Keratinocyte (primary cell): ENCODE data around the gene GLT1D1. TPM values are rescaled to one million over a fixed set of nuclear protein-coding genes. Genes with fewer than 3 reads are reported as not detected.

Experiments used
- DNase-seq: peaks from one replicate; pipeline ENCODE4 v3.0.0-alpha.2; 2011; ENCODE audit warnings: low read depth, missing footprints, low spot score
- FAIRE-seq: peaks from 2 replicates; lab custom pipeline; 2011; peaks lifted over from hg19 to GRCh38; lab: Jason Lieb, UNC
- H2AFZ ChIP-seq: 2 replicates; pipeline ENCODE4 v1.6.0; 2012; ENCODE audit warnings: low read length, control low read depth, inconsistent platforms; ENCODE audit not compliant: control insufficient read depth
- H3K27ac ChIP-seq: 2 replicates; pipeline ENCODE4 v1.5.1; 2011; ENCODE audit warnings: low read length; ENCODE audit not compliant: control insufficient read depth, insufficient read depth
- H3K27me3 ChIP-seq: 3 replicates; pipeline ENCODE4 v1.6.0; 2011; ENCODE audit warnings: low read length; ENCODE audit not compliant: control insufficient read depth, insufficient read depth; ENCODE audit errors: extremely low read depth
- H3K36me3 ChIP-seq, 2 experiments: 2 replicates in 1 of 2; 3 replicates in 1 of 2; pipeline ENCODE4 v1.5.1; 2011; ENCODE audit warnings: low read length in 2 of 2, mild to moderate bottlenecking in 1 of 2; ENCODE audit not compliant: control insufficient read depth in 2 of 2, insufficient read depth in 2 of 2; ENCODE audit errors: extremely low read depth in 1 of 2
- H3K4me1 ChIP-seq: 3 replicates; pipeline ENCODE4 v1.5.1; 2011; ENCODE audit warnings: low read length; ENCODE audit not compliant: control insufficient read depth, insufficient read depth; ENCODE audit errors: extremely low read depth
- H3K4me2 ChIP-seq: 3 replicates; pipeline ENCODE4 v1.6.0; 2011; ENCODE audit warnings: low read depth, low read length; ENCODE audit not compliant: control insufficient read depth, insufficient read depth; ENCODE audit errors: extremely low read depth
- H3K4me3 ChIP-seq, 3 experiments: fragments of 200-600 bp in 1 of 3; sonication (generic) in 1 of 3; 2 replicates in 2 of 3; 3 replicates in 1 of 3; pipeline ENCODE4 v1.5.1; 2011 to 2016; ENCODE audit warnings: low read length in 3 of 3, mild to moderate bottlenecking in 3 of 3, control low read depth in 2 of 3, inconsistent platforms in 1 of 3, low read depth in 1 of 3, mixed read lengths in 1 of 3, mixed run types in 1 of 3, moderate library complexity in 1 of 3; ENCODE audit not compliant: control insufficient read depth in 2 of 3, insufficient read depth in 2 of 3; ENCODE audit errors: extremely low read depth in 1 of 3
- H3K79me2 ChIP-seq: 2 replicates; pipeline ENCODE4 v1.6.0; 2012; ENCODE audit warnings: low read length; ENCODE audit not compliant: control insufficient read depth, insufficient read depth
- H3K9ac ChIP-seq: 3 replicates; pipeline ENCODE4 v1.6.0; 2011; ENCODE audit warnings: low read length; ENCODE audit not compliant: control insufficient read depth, insufficient read depth; ENCODE audit errors: extremely low read depth
- H3K9me1 ChIP-seq: 3 replicates; pipeline ENCODE4 v1.6.0; 2011; ENCODE audit warnings: low read length; ENCODE audit not compliant: control insufficient read depth, insufficient read depth; ENCODE audit errors: extremely low read depth
- H3K9me3 ChIP-seq: 2 replicates; pipeline ENCODE4 v1.5.1; 2012; ENCODE audit warnings: low read depth, low read length; ENCODE audit not compliant: control insufficient read depth
- H4K20me1 ChIP-seq: 3 replicates; pipeline ENCODE4 v1.6.0; 2011; ENCODE audit warnings: low read length; ENCODE audit not compliant: control insufficient read depth, insufficient read depth; ENCODE audit errors: extremely low read depth
- CTCF ChIP-seq, 3 experiments: IDR thresholded peaks in 1 of 3; conservative IDR thresholded peaks in 1 of 3; optimal IDR thresholded peaks in 1 of 3; 2 replicates in 2 of 3; 3 replicates in 1 of 3; pipeline versions ENCODE3 to v1.5.1; 2011; ENCODE audit warnings: low read length in 3 of 3, mild to moderate bottlenecking in 3 of 3, moderate library complexity in 2 of 3, control low read depth in 1 of 3, inconsistent platforms in 1 of 3; ENCODE audit not compliant: insufficient read depth in 2 of 3; ENCODE audit errors: extremely low read depth in 1 of 3
- EZH2 ChIP-seq: IDR thresholded peaks from one replicate; pipeline ENCODE4 v1.6.1; 2012; ENCODE audit warnings: inconsistent platforms, mild to moderate bottlenecking, low read length, moderate library complexity
- dilution Hi-C: fragments of 300-500 bp; cut with MboI; formaldehyde crosslinking; loops from one replicate; pipeline ENCODE4 v1.7.0; 2020; ENCODE audit warnings: low sequenced_read_pairs; ENCODE audit not compliant: extremely low pct_ligation_motif_present
- polyA plus RNA-seq, 5 experiments: library from polyadenylated mRNA; depleted of rRNA in 3 of 5; stranded (reverse) in 3 of 5; stranded (forward) in 1 of 5; unstranded in 1 of 5; fragments of >200 nt; gene quantifications; 1 replicate in 1 of 5; 2 replicates in 3 of 5; 3 replicates in 1 of 5; pipeline versions ENCODE4 v1.2.1 to v1.2.3, GENCODE V29; 2011 to 2012; ENCODE audit warnings: missing spikeins in 2 of 5, low read depth in 1 of 5, low replicate concordance in 1 of 5

Gene GLT1D1
- polyA plus RNA-seq, 1 donor (not counting 4 experiments of a cell fraction or from before 2014, with no cell fraction given), result not detected

- no peaks in the 10 kb centered on the region for H4K20me1 ChIP-seq
Measured at GRCh38 chr12:128879898-128880764, 26.9 kb downstream of the GLT1D1 start.

GRCh38 chr12:128891856-128892255 lies 38.6 kb downstream of the GLT1D1 start:
- no peak overlapping the region for H2AFZ ChIP-seq
- no peaks in the 10 kb centered on the region for H4K20me1 ChIP-seq
- no peaks in the 10 kb centered on the region for H3K9me1 ChIP-seq
- no peak overlapping the region for H3K4me3 ChIP-seq
- TF ChIP-seq EZH2 (no peak), CTCF (optimal IDR thresholded peaks at IDR 0.05 in 1 of 3, IDR thresholded peaks at IDR 0.05 in 1 of 3, conservative IDR thresholded peaks at IDR 0.05 in 1 of 3; ENCODE audit: extremely low read depth in 1 of 3, insufficient read depth in 2 of 3, low read length in 3 of 3) (no peak)
- H3K27ac ChIP-seq, result no peak overlapping the region
- no peaks in the 10 kb centered on the region for H3K27me3 ChIP-seq
- no peak overlapping the region for H3K9ac ChIP-seq
- H3K79me2 ChIP-seq, result no peaks in the 10 kb centered on the region
- dilution Hi-C loops, result no loop called here
- no peaks in the 10 kb centered on the region for H3K36me3 ChIP-seq
- H3K4me2 ChIP-seq, result no peak overlapping the region
- DNase-seq (no peak), FAIRE-seq (no peak)
- peaks cover 2% of the 10 kb centered on the region for H3K9me3 ChIP-seq
- no peaks in the 10 kb centered on the region for H3K4me1 ChIP-seq

More at GRCh38 chr12:128879898-128880764, 26.9 kb downstream of the GLT1D1 start:
- Histone ChIP-seq H3K36me3 (no peaks in the 10 kb centered on the region), H3K9me1 (no peaks in the 10 kb centered on the region), H2AFZ (no peak overlapping the region), H3K27me3 (no peaks in the 10 kb centered on the region), H3K9me3 (no peaks in the 10 kb centered on the region), H3K27ac (no peak overlapping the region), H3K9ac (no peak overlapping the region), H3K79me2 (no peaks in the 10 kb centered on the region), H3K4me1 (no peaks in the 10 kb centered on the region), H3K4me3 (no peak overlapping the region), H3K4me2 (no peak overlapping the region)
- no peak for TF ChIP-seq CTCF (optimal IDR thresholded peaks at IDR 0.05 in 1 of 3, IDR thresholded peaks at IDR 0.05 in 1 of 3, conservative IDR thresholded peaks at IDR 0.05 in 1 of 3; ENCODE audit: extremely low read depth in 1 of 3, insufficient read depth in 2 of 3, low read length in 3 of 3)
- no peak for TF ChIP-seq EZH2
- DNase-seq, result no peak
- no peak for FAIRE-seq
- dilution Hi-C loops, result no loop called here
